TTC549 (cell line): ENCODE measurements around the gene LIN52.
A peak's percentile ranks its signal among the peaks of the same experiment; 100 is the strongest.

Source experiments
- FAIRE-seq: peaks from 2 replicates; lab custom pipeline; 2012; peaks lifted over from hg19 to GRCh38; lab: Jason Lieb, UNC

LIN52 gene

GRCh38 chr14:74084277-74085046 lies at the start of gene LIN52, which contains the start of gene ALDH6A1:
TSS of gene LIN52 (plus strand) at chr14:74084956. CDS start at chr14:74084975, 19 bp downstream.
TSS of gene ALDH6A1 (minus strand) at chr14:74084453. CDS start at chr14:74084394, 59 bp downstream.
- FAIRE-seq, result peak; percentile 98

- FAIRE-seq, result no peak
These were observed 49.2 kb upstream of the LIN52 start for GRCh38 chr14:74035556-74035955.

- peak; percentile 95 for FAIRE-seq
These were observed 46.5 kb upstream of the LIN52 start for GRCh38 chr14:74038020-74038859.

GRCh38 chr14:74042296-74042695 lies 42.5 kb upstream of the LIN52 start:
- no peak for FAIRE-seq

GRCh38 chr14:74045522-74045921 lies 39.2 kb upstream of the LIN52 start:
- no peak for FAIRE-seq

- no peak for FAIRE-seq
These were observed 36.5 kb upstream of the LIN52 start for GRCh38 chr14:74048281-74048680.

- FAIRE-seq, result no peak
These were observed 34.8 kb upstream of the LIN52 start for GRCh38 chr14:74049876-74050495.

GRCh38 chr14:74062809-74063150 lies 22.0 kb upstream of the LIN52 start:
- FAIRE-seq, result no peak

- FAIRE-seq, result no peak
These were observed 20.3 kb upstream of the LIN52 start for GRCh38 chr14:74064426-74064825.

- no peak for FAIRE-seq
These were observed 19.9 kb upstream of the LIN52 start for GRCh38 chr14:74064883-74065282.

GRCh38 chr14:74065746-74066575 lies 18.8 kb upstream of the LIN52 start:
- FAIRE-seq, result no peak

GRCh38 chr14:74077401-74077800 lies 7.4 kb upstream of the LIN52 start:
- no peak for FAIRE-seq

- no peak for FAIRE-seq
These were observed 3.8 kb upstream of the LIN52 start for GRCh38 chr14:74080820-74081460.

GRCh38 chr14:74081491-74081890 lies 3.3 kb upstream of the LIN52 start:
- FAIRE-seq, result no peak

GRCh38 chr14:74083161-74083560 lies 1.6 kb upstream of the LIN52 start:
- no peak for FAIRE-seq

GRCh38 chr14:74083784-74084276 lies 926 bp upstream of the LIN52 start:
- FAIRE-seq, result no peak

GRCh38 chr14:74085047-74085637 lies 386 bp downstream of the LIN52 start:
- FAIRE-seq, result no peak

- no peak for FAIRE-seq
These were observed 1.1 kb downstream of the LIN52 start for GRCh38 chr14:74085828-74086227.

- no peak for FAIRE-seq
These were observed 4.7 kb downstream of the LIN52 start for GRCh38 chr14:74089251-74090020.

- FAIRE-seq, result no peak
These were observed 20.6 kb downstream of the LIN52 start for GRCh38 chr14:74105381-74105780.
